ENCODE results near the gene CAPG.

CAPG gene

GRCh38 chr2:85438201-85439024 lies 28.2 kb upstream of the CAPG start:
- no peak for FAIRE-seq

- no peak for FAIRE-seq
Observed at GRCh38 chr2:85437488-85438200, 27.5 kb upstream of the CAPG start.

GRCh38 chr2:85436836-85437487 lies 26.8 kb upstream of the CAPG start:
- FAIRE-seq: no peak

- no peak for FAIRE-seq
Observed at GRCh38 chr2:85435981-85436835, 26.0 kb upstream of the CAPG start.

GRCh38 chr2:85435220-85435958 lies 25.2 kb upstream of the CAPG start:
- no peak for FAIRE-seq

- no peak for FAIRE-seq
Observed at GRCh38 chr2:85434696-85435095, 24.5 kb upstream of the CAPG start.

GRCh38 chr2:85433511-85434089 lies 23.4 kb upstream of the CAPG start:
- no peak for FAIRE-seq

- no peak for FAIRE-seq
Observed at GRCh38 chr2:85431570-85432205, 21.5 kb upstream of the CAPG start.

- FAIRE-seq: no peak
Observed at GRCh38 chr2:85430752-85431569, 20.8 kb upstream of the CAPG start.

- no peak for FAIRE-seq
Observed at GRCh38 chr2:85429924-85430289, 19.7 kb upstream of the CAPG start.

- FAIRE-seq: no peak
Observed at GRCh38 chr2:85429213-85429923, 19.2 kb upstream of the CAPG start.

GRCh38 chr2:85428343-85428881 lies 18.2 kb upstream of the CAPG start:
- no peak for FAIRE-seq

- no peak for FAIRE-seq
Observed at GRCh38 chr2:85427300-85427835, 17.2 kb upstream of the CAPG start.

- FAIRE-seq: no peak
Observed at GRCh38 chr2:85425588-85425987, 15.4 kb upstream of the CAPG start.

GRCh38 chr2:85423525-85423924 lies 13.4 kb upstream of the CAPG start:
- no peak for FAIRE-seq

GRCh38 chr2:85422072-85422457 lies 11.9 kb upstream of the CAPG start:
- FAIRE-seq: no peak

GRCh38 chr2:85421260-85422071 lies 11.3 kb upstream of the CAPG start:
- no peak for FAIRE-seq
